ENCODE results near the gene PTPRU. TPM values are rescaled to one million over a fixed set of nuclear protein-coding genes. Genes with fewer than 3 reads are reported as not detected.

PTPRU gene
- total and polyA plus RNA-seq, 2 experiments from 2014 or later = 23.2 to 89.7 TPM

DNA sequence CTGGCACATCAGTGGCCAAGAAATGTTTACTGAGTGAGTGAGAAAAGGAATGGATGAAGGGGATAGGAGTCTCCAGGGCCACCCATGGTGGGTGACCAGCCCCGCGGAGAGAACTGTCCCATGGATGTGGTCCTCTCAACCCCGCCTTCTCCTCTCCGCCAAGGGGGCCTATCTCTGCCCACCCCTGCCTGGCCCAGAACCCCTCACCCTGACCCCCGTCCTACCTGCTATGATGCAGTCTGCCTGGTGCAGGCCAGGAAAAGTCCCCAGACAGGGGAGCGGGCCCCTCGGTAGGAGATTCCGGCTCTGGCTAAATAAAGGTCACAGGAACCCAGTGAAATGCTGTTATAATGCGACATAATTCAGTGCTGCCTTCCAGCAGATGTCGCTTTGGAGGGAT lies 107.6 kb downstream of the PTPRU start:
- no peaks in the 10 kb centered on the region for H3K9me3 ChIP-seq (ENCODE audit: low read depth)
- no peaks in the 10 kb centered on the region for H3K36me3 ChIP-seq
- H3K4me3 ChIP-seq = no peak overlapping the region
- peaks cover 16% of the 10 kb centered on the region for H3K4me1 ChIP-seq (ENCODE audit: low read depth)
- TF ChIP-seq, protein P1, sequence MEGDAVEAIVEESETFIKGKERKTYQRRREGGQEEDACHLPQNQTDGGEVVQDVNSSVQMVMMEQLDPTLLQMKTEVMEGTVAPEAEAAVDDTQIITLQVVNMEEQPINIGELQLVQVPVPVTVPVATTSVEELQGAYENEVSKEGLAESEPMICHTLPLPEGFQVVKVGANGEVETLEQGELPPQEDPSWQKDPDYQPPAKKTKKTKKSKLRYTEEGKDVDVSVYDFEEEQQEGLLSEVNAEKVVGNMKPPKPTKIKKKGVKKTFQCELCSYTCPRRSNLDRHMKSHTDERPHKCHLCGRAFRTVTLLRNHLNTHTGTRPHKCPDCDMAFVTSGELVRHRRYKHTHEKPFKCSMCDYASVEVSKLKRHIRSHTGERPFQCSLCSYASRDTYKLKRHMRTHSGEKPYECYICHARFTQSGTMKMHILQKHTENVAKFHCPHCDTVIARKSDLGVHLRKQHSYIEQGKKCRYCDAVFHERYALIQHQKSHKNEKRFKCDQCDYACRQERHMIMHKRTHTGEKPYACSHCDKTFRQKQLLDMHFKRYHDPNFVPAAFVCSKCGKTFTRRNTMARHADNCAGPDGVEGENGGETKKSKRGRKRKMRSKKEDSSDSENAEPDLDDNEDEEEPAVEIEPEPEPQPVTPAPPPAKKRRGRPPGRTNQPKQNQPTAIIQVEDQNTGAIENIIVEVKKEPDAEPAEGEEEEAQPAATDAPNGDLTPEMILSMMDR (IDR thresholded peaks at IDR 0.05; ENCODE audit: low read depth, low read length) = no peak
- no peak for DNase-seq (ENCODE audit: low read depth in 1 of 2, low spot score in 1 of 2)
- H3K27me3 ChIP-seq = peaks cover 24% of the 10 kb centered on the region
- no peak overlapping the region for H3K27ac ChIP-seq

GRCh38 chr1:29344336-29344735 lies 108.0 kb downstream of the PTPRU start:
- TF ChIP-seq, protein P1 (IDR thresholded peaks at IDR 0.05; ENCODE audit: low read depth, low read length) = no peak
- no peak for DNase-seq (ENCODE audit: low read depth in 1 of 2, low spot score in 1 of 2)

DNA sequence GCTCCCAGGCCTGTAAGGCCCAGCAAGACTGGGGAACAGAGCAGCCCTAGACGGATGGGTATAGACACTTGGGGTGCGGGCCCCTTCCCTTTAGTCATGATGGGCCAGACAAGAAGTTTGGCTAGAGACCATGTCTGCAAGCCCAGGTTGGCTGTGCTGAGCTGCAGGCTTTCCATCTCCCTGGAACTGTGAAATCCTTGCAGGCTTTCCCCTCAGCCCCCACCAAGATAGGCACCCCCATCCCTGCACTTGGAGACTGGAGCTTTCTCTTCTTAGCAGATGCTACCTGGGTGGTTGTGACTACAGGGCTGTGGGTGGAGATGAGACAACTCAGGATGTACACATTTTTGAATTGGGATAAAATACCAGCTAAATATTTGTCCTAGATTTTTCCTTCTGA lies 110.3 kb downstream of the PTPRU start:
- no peaks in the 10 kb centered on the region for H3K9me3 ChIP-seq (ENCODE audit: low read depth)
- H3K27ac ChIP-seq = no peak overlapping the region
- peaks cover 16% of the 10 kb centered on the region for H3K4me1 ChIP-seq (ENCODE audit: low read depth)
- DNase-seq (ENCODE audit: low read depth in 1 of 2, low spot score in 1 of 2) = no peak
- no peaks in the 10 kb centered on the region for H3K36me3 ChIP-seq
- peaks cover 32% of the 10 kb centered on the region for H3K27me3 ChIP-seq
- TF ChIP-seq, protein P1 (IDR thresholded peaks at IDR 0.05; ENCODE audit: low read depth, low read length) = no peak
- no peak overlapping the region for H3K4me3 ChIP-seq

More at GRCh38 chr1:29344336-29344735, 108.0 kb downstream of the PTPRU start:
- Histone ChIP-seq H3K27me3 (peaks cover 24% of the 10 kb centered on the region), H3K27ac (no peak overlapping the region), H3K4me3 (no peak overlapping the region), H3K9me3 (ENCODE audit: low read depth) (no peaks in the 10 kb centered on the region), H3K36me3 (no peaks in the 10 kb centered on the region), H3K4me1 (ENCODE audit: low read depth) (peaks cover 16% of the 10 kb centered on the region)

DNA sequence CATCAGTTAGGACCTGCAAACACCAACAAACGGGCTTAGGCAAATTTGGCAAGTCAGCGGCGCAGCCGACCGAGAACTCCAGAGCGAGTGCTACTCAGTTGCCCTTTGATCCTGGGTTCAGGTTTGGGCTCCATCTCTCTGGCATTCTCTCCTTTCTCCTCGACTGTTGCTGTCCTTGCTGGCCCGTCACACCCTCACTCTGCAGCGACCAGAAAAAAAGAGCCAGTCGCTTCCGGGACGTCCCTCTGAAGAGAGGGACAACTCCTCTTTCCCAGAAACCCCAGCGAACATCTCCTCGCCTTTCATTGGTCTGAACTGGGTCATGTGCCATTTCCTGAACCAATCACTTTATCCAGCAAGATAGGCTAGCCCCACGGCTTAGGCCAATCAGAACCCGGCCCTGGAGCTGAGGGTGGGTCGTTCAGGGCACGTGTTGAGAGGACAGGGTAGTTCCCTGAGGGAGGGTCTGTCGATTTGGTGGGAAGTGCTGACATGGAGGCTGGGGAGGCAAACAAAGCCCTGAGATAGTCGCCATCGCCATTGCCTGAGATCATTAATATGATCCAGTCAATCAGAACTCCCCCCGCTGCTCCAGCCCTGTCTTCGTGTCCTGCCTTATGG lies 113.7 kb downstream of the PTPRU start:
- Histone ChIP-seq H3K4me1 (ENCODE audit: low read depth) (no peaks in the 10 kb centered on the region), H3K9me3 (ENCODE audit: low read depth) (no peaks in the 10 kb centered on the region), H3K36me3 (no peaks in the 10 kb centered on the region), H3K4me3 (no peak overlapping the region), H3K27ac (no peak overlapping the region), H3K27me3 (peaks cover 31% of the 10 kb centered on the region)
- DNase-seq (ENCODE audit: low read depth in 1 of 2, low spot score in 1 of 2) = no peak
- TF ChIP-seq, protein P1 (IDR thresholded peaks at IDR 0.05; ENCODE audit: low read depth, low read length) = no peak

GRCh38 chr1:29352719-29353420 lies 116.5 kb downstream of the PTPRU start:
- Histone ChIP-seq H3K36me3 (no peaks in the 10 kb centered on the region), H3K9me3 (ENCODE audit: low read depth) (no peaks in the 10 kb centered on the region), H3K27ac (no peak overlapping the region), H3K4me1 (ENCODE audit: low read depth) (no peaks in the 10 kb centered on the region), H3K27me3 (peaks cover 13% of the 10 kb centered on the region), H3K4me3 (no peak overlapping the region)
- TF ChIP-seq, protein P1 (IDR thresholded peaks at IDR 0.05; ENCODE audit: low read depth, low read length) = no peak
- no peak for DNase-seq (ENCODE audit: low read depth in 1 of 2, low spot score in 1 of 2)

All from cardiac muscle cell (in vitro differentiated cells and primary cell).